Measurements from ENCODE around the gene TTC34.

DNA sequence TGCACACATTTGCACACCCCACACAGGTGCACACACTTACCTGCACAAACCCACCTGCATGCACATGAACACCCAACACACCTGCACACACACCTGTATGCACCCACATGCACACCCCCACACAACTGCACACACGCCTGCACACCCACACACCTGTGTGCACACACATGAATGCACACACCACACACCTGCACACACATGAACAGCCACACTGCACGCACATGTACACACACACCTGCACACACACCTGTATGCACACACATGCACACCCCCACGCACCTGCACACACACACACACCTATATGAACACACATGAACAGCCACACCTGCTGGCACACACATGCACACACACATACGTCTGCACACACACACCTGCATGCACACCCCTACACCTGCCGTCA lies 17.9 kb upstream of the TTC34 start:
- TF ChIP-seq, protein P1, sequence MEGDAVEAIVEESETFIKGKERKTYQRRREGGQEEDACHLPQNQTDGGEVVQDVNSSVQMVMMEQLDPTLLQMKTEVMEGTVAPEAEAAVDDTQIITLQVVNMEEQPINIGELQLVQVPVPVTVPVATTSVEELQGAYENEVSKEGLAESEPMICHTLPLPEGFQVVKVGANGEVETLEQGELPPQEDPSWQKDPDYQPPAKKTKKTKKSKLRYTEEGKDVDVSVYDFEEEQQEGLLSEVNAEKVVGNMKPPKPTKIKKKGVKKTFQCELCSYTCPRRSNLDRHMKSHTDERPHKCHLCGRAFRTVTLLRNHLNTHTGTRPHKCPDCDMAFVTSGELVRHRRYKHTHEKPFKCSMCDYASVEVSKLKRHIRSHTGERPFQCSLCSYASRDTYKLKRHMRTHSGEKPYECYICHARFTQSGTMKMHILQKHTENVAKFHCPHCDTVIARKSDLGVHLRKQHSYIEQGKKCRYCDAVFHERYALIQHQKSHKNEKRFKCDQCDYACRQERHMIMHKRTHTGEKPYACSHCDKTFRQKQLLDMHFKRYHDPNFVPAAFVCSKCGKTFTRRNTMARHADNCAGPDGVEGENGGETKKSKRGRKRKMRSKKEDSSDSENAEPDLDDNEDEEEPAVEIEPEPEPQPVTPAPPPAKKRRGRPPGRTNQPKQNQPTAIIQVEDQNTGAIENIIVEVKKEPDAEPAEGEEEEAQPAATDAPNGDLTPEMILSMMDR (conservative IDR thresholded peaks at IDR 0.05 in 1 of 2, IDR thresholded peaks at IDR 0.05 in 1 of 2; ENCODE audit: extremely low read depth in 1 of 2, insufficient read depth in 1 of 2, low read depth in 1 of 2, low read length in 2 of 2): no peak
- no peak for TF ChIP-seq EZH2 (IDR thresholded peaks at IDR 0.05; ENCODE audit: borderline replicate concordance, low read length)

Data from mammary epithelial cell (primary cell).